ENCODE measurements around the gene SLC13A3. TPM values are rescaled to one million over a fixed set of nuclear protein-coding genes. Genes with fewer than 3 reads are reported as not detected.

SLC13A3 gene
- total RNA-seq, 1 donor, result 4.3 TPM

DNA sequence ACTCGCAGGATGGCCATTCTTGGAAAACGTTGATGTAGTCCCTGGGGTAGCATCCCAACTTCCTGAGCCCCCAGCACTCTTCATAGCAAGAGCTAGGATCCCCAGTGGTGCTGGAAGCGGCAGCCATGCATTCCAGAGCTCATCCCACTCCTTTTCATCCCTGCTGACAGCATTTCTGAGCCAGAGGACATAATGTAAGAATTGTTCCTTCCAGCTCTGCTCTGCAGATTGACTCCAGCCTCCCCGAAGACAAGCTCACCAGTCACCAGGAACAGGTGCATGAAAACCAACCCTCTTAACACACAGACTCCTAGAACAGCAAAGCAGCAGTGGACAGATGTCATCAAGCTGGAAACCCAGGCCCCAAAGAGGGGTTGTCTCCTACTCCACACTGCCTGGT lies 3.8 kb downstream of the SLC13A3 start:
- TF ChIP-seq, protein P1, sequence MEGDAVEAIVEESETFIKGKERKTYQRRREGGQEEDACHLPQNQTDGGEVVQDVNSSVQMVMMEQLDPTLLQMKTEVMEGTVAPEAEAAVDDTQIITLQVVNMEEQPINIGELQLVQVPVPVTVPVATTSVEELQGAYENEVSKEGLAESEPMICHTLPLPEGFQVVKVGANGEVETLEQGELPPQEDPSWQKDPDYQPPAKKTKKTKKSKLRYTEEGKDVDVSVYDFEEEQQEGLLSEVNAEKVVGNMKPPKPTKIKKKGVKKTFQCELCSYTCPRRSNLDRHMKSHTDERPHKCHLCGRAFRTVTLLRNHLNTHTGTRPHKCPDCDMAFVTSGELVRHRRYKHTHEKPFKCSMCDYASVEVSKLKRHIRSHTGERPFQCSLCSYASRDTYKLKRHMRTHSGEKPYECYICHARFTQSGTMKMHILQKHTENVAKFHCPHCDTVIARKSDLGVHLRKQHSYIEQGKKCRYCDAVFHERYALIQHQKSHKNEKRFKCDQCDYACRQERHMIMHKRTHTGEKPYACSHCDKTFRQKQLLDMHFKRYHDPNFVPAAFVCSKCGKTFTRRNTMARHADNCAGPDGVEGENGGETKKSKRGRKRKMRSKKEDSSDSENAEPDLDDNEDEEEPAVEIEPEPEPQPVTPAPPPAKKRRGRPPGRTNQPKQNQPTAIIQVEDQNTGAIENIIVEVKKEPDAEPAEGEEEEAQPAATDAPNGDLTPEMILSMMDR (IDR thresholded peaks at IDR 0.05; ENCODE audit: insufficient read depth, low read depth, low read length), result no peak
- DNase-seq (ENCODE audit: low read depth), result no peak

DNA sequence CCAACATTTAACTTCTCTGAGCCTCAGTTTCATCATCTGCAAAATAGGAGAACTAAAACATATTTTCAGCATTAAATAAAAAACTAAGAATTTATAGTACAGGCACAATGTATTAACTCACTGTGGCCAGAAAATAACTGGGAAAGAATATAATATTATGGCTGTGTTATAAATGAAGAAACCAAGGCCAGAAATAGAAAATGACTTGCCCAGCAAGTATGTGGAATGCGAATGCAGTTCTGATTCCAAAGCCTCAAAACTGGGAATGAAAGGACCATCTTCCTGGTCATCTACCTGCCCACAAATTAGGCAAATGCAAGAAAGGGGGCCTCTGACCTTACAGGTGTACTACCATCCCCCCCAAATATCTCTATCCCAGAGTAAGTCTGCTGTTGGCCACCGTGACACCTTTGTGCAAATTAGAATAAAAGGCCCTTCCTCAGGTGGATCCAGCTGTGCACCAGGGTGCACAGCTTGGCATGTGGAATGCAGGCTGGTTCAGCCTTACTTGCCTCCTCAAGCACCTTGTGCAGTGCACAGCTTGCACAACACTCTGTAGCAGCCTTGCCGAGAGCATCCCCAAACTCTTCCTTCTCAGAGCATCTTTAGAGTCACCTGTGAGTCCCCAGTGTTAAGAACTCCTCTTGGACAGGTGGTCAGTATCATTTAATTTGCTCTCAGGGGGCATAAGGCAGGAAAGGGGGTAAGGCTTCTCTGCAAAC lies 4.4 kb downstream of the SLC13A3 start:
- no peak for DNase-seq (ENCODE audit: low read depth)
- TF ChIP-seq, protein P1 (IDR thresholded peaks at IDR 0.05; ENCODE audit: insufficient read depth, low read depth, low read length), result no peak
- no peak overlapping the region for H3K4me3 ChIP-seq (ENCODE audit: low read depth, low read length)

More for the DNA sequence above, 3.8 kb downstream of the SLC13A3 start:
- H3K4me3 ChIP-seq (ENCODE audit: low read depth, low read length), result no peak overlapping the region

DNA sequence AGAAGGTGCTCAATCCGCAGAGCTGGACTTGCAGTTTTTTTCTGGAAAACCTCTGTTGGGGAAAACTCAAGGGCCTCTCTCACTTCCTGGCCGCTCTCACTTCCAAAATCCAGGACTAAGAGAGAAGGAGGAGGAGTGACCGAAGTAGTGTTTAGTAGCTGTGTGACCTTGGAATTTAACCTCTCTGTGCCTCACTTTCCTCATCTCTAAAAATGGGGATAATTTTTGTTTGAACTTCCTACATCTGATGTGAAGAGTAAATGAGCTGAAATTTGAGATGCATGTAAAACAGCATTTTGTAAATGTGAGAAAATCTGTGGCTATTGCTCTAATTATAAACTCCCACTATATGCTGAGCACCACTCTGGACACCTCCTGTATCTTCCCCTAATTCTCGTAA lies 5.1 kb downstream of the SLC13A3 start:
- DNase-seq (ENCODE audit: low read depth), result no peak
- TF ChIP-seq, protein P1 (IDR thresholded peaks at IDR 0.05; ENCODE audit: insufficient read depth, low read depth, low read length), result no peak

DNA sequence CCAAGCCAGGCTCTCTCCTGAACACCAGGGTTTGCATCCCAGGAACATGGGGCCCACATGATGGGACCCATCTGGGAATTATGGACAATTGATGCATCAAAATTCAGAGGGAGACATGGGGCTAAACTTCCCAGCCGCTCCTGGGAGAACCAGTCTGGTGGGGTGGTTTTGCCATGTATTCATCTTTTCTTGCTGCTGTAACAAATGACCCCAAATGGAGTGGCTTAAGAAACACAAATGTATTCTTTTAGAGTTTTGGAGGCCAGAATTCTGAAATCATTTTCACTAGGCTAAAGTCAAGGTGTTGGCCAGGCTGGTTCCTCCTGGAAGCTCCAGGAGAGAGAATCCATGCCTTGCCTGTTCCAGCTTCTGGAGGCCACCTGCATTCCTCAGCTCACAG lies 6.5 kb downstream of the SLC13A3 start:
- DNase-seq (ENCODE audit: low read depth), result no peak
- H3K4me3 ChIP-seq (ENCODE audit: low read depth, low read length), result no peak overlapping the region
- TF ChIP-seq, protein P1 (IDR thresholded peaks at IDR 0.05; ENCODE audit: insufficient read depth, low read depth, low read length), result no peak

More for the DNA sequence above, 5.1 kb downstream of the SLC13A3 start:
- H3K4me3 ChIP-seq (ENCODE audit: low read depth, low read length), result no peak overlapping the region

DNA sequence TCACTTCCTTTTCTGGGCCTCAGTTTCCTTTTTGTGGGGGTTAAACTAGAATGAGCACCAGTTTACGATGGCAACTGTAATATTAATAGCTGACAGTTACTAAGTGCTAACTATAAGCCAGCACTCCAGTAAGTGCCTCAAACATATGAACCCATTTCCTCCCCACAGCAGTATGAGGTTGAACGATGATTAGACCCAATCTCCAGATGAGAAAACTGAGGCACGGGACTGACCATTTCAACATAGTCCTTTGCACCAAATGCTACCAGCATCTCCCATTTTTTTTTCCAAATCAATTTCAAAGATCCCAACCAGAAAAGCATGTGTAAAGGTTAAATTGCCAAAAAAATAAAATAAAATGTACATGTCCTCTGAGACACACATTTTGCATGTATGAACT lies 7.1 kb downstream of the SLC13A3 start:
- H3K4me3 ChIP-seq (ENCODE audit: low read depth, low read length), result no peak overlapping the region
- DNase-seq (ENCODE audit: low read depth), result no peak
- TF ChIP-seq, protein P1 (IDR thresholded peaks at IDR 0.05; ENCODE audit: insufficient read depth, low read depth, low read length), result no peak

DNA sequence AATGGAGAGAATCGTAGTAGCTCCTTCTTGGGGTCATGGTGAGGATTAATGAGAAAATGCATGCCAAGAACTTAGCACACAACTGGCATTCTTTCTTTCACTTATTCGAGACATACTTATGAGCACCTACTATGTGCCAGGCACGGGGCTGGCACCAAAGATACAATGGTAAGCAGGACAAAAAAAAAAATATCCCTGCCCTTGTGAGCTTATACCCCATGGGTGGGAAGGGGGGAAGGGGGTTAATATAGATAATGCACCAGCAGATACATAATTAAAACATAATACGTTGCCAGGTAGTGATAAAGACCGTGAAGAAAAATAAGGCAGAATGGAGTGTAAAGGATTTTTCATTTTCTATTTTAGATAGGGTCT lies 8.3 kb downstream of the SLC13A3 start:
- TF ChIP-seq, protein P1 (IDR thresholded peaks at IDR 0.05; ENCODE audit: insufficient read depth, low read depth, low read length), result no peak

More for the DNA sequence above, 8.3 kb downstream of the SLC13A3 start:
- no peak for DNase-seq (ENCODE audit: low read depth)
- H3K4me3 ChIP-seq (ENCODE audit: low read depth, low read length), result no peak overlapping the region
